GM18517 (cell line): ENCODE data around the gene FGF4.

Experiments used
- ATAC-seq: cut with Tn5 transposase; IDR thresholded peaks from one replicate; pipeline ENCODE4 v1.9.1; 2021; ENCODE audit warnings: mild to moderate bottlenecking, moderate library complexity; ENCODE audit not compliant: unreplicated experiment

Gene FGF4

DNA sequence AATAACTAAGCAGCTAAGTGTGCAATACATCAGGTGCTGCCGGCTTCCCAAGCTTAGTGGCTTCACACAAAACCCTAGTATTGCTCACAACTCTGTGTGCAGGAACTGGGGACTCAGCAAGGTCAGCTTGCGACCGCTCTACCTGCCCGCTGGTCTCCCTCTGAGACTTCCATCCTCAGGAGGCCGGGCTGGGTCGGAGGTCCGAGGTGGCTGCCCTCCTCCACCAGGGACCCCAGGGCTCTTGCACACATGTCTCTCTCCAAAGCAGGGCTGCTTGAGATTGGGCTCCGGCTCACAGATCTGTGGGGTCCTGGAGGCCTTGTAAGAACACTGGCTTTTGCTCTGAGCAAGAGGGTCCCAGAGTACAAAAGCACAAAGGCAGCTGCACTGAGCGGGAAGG, 45.9 kb downstream of the FGF4 start:
- no peak for ATAC-seq

DNA sequence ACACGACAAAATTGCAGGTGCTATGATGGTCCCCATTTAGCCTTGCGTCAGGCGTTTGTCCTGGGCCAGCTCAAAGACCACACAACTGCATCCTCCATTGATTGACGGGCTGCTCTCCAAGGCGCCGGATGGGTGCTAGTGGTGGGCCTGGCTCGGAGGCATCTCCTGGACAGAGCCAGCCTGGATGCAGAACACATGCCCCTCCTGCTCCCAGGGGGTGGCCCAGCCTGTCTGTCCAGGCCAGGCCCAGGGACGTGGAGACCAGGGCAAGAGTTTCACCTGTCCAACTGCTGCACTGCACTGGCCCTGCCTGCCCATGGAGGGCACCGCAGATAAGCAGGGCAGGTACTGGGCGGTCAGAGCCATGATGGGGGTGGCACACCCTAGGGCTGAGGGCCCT, 47.9 kb downstream of the FGF4 start:
- no peak for ATAC-seq

DNA sequence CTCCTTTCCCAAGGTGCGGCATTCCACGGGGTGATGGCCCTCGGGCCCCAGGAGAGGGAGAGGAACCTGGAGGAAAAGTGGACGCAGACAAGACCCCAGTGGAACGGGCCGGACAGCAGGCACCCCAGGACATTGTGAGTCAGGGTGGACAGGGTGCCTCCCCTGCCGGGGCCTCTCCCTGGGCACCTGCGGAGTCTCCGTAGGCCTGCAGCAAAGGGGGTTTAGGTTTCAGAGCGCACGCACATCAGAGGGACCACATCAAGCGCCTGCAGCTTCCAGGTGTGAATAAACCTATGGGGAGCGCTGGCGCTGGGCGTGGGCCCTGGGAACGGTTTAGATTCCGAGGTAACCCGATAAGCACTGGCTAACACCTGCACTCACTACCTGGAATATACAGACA, 48.7 kb downstream of the FGF4 start:
- ATAC-seq = no peak

DNA sequence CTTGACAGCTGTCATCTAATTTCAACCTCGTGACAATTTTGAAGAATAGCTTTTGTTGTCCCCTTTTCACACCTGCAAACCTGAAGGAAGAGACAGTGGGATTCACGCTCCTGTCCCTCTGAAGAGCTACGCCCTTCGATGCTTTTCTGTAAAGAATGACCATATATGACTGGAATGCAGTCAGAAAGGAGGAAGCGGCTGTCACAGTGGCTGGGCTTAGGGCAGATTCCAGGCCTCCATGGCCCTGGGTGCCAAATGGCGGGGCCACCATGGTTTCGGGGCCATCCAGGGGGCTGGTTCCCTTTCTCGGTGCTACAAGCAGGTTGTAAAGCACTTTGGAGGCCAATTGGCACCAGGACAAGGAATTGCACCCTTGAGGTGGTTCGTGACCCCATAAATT, 49.1 kb downstream of the FGF4 start:
- ATAC-seq = no peak

DNA sequence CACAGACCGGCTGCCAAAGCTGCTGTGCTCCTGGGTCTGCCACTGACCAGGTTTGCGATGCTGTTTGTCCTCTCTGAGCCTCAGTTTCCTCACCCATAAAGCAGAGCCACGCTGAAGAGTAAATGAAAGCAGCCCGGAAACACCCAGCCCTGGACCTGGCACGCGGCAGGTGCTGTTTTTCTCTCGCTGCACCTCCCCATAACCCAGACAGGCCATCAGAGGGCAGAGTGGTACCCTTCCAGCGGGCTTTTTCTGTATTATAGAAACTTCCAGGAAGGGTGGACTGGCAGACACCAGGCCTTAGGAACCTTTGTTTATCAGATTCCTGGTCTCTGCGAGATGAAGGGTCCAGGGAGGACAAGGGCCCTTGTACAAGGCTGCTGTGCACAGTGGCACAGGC, 53.4 kb downstream of the FGF4 start:
- no peak for ATAC-seq

DNA sequence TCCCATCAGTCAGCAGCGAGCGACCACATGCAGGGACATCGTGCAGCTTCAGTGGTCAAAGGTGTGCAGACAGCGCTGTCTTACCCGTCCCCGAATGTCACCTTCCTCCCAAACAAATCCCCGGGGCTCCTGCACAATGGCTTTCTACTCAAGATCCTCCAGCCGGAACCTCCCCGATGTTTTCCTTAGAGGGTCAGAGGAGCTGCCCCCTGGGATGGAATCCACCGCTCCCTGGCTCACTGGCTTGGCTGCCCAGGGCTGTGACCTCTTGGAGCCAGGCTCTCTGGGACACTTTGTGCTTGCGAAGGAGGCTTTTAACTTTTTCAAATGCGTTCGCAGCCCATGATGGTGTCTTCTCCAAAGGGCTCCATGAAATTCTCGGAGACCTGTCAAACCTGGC, 54.0 kb downstream of the FGF4 start:
- ATAC-seq = no peak
